GM19455 (cell line): ENCODE data around the gene PLS1.
"Not testable (repeated sequence)": the region's sequence is repeated elsewhere in the genome, so short reads cannot be mapped to it uniquely, and the experiment has no call there.

Experiments used
- ATAC-seq: cut with Tn5 transposase; IDR thresholded peaks from one replicate; pipeline ENCODE4 v1.9.1; 2021; ENCODE audit not compliant: unreplicated experiment

Gene PLS1

GRCh38 chr3:142595951-142596725, at the start of gene PLS1:
Gene PLS1 (plus strand): TSS chr3:142596393. CDS start chr3:142664238, 67,845 bp downstream.
- peak; percentile 83 for ATAC-seq

GRCh38 chr3:142549986-142550385, 46.2 kb upstream of the PLS1 start:
- no peak for ATAC-seq

GRCh38 chr3:142552579-142552978, 43.6 kb upstream of the PLS1 start:
- ATAC-seq = not testable (repeated sequence)

- ATAC-seq = no peak
Measured at GRCh38 chr3:142553741-142554140, 42.5 kb upstream of the PLS1 start.

GRCh38 chr3:142560118-142560517, 36.1 kb upstream of the PLS1 start:
- no peak for ATAC-seq

- ATAC-seq = no peak
Measured at GRCh38 chr3:142563496-142563997, 32.6 kb upstream of the PLS1 start.

GRCh38 chr3:142566096-142566495, 30.1 kb upstream of the PLS1 start:
- no peak for ATAC-seq

GRCh38 chr3:142568393-142569017, 27.7 kb upstream of the PLS1 start:
- ATAC-seq = no peak

GRCh38 chr3:142569422-142569821, 26.8 kb upstream of the PLS1 start:
- not testable (repeated sequence) for ATAC-seq

- ATAC-seq = not testable (repeated sequence)
Measured at GRCh38 chr3:142574223-142574622, 22.0 kb upstream of the PLS1 start.

- ATAC-seq = no peak
Measured at GRCh38 chr3:142574665-142575064, 21.5 kb upstream of the PLS1 start.

- ATAC-seq = no peak
Measured at GRCh38 chr3:142576792-142577191, 19.4 kb upstream of the PLS1 start.

- no peak for ATAC-seq
Measured at GRCh38 chr3:142577696-142578328, 18.4 kb upstream of the PLS1 start.

- peak; percentile 95 for ATAC-seq
Measured at GRCh38 chr3:142578329-142579223, 17.6 kb upstream of the PLS1 start, which contains the start of gene ATR. Gene ATR (minus strand): TSS chr3:142578733. CDS start chr3:142578704, 29 bp downstream.

GRCh38 chr3:142580061-142580423, 16.2 kb upstream of the PLS1 start:
- ATAC-seq = no peak

- not testable (repeated sequence) for ATAC-seq
Measured at GRCh38 chr3:142581070-142581469, 15.1 kb upstream of the PLS1 start.

- ATAC-seq = no peak
Measured at GRCh38 chr3:142586803-142587406, 9.3 kb upstream of the PLS1 start.

- no peak for ATAC-seq
Measured at GRCh38 chr3:142588703-142589102, 7.5 kb upstream of the PLS1 start.

GRCh38 chr3:142592268-142592667, 3.9 kb upstream of the PLS1 start:
- ATAC-seq = not testable (repeated sequence)

GRCh38 chr3:142595141-142595540, 1.1 kb upstream of the PLS1 start:
- ATAC-seq = no peak
